ENCODE data around the gene CALY. TPM values are rescaled to one million over a fixed set of nuclear protein-coding genes. Genes with fewer than 3 reads are reported as not detected.
"Not testable (repeated sequence)": the region's sequence is repeated elsewhere in the genome, so short reads cannot be mapped to it uniquely, and the experiment has no call there.

Gene CALY
- total RNA-seq, 1 experiment from 2014 or later: not detected

DNA sequence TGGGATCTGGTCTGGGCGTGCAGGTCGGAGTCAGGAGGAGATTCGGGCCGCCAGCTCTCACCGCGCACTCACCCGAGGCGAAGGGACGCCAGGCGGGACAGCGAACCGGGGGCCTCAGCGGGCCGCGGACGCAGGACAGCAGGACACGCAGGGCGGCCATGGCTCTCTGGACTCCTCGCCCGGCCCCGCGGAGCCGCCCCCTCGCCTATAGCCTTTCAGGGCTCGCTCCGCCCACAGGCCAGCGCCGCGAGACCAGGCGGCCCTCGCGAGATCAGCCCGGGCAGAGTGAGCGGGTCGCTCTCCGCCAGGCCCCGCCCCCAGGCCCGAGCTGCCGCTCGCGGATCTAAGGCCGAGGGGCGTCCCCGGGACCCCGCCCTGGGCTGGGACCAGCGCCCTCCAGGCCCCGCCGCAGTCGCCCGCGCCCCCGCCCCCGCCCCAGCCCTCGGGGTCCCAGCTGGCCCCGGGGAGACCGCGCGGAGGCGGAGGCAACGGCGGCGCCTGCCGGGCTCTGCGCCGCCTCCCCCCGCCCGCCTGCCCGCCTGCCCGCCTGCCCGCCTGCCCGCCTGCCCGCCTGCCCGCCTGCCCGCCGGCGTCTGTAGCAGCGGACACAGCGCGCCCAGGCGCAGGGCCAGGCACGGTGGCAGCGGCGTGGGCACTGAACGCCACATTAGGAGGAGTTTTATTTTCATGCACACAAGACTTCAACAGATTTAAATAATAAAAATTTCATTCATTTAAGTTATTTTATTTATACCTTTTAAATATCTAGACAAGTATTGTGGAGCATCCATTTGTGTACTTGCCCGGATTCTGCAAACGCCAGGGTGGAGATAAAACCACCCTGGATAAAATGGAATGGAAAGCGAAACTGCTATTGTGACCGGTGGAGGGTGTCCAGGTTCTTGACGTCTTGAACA lies 36.7 kb upstream of the CALY start, which contains the start of gene ECHS1:
Gene ECHS1 (minus strand): TSS at position 181 of the 917 bp plus-strand sequence. CDS start 21 bp downstream, at position 160.
- Histone ChIP-seq H3K27me3 (no peaks in the 10 kb centered on the region), H3K9me3 (replicated peaks) (no peaks in the 10 kb centered on the region), H3K4me1 (no peaks in the 10 kb centered on the region), H3K27ac (peak within 1 kb of the TSS; percentile 28; the same call in 1 of the 2 replicates), H3K4me3 (peak within 1 kb of the TSS; percentile 69), H3K36me3 (peaks cover 3% of the 10 kb centered on the region; the same call in 1 of the 2 replicates)
- DNase-seq: peak; percentile 90

DNA sequence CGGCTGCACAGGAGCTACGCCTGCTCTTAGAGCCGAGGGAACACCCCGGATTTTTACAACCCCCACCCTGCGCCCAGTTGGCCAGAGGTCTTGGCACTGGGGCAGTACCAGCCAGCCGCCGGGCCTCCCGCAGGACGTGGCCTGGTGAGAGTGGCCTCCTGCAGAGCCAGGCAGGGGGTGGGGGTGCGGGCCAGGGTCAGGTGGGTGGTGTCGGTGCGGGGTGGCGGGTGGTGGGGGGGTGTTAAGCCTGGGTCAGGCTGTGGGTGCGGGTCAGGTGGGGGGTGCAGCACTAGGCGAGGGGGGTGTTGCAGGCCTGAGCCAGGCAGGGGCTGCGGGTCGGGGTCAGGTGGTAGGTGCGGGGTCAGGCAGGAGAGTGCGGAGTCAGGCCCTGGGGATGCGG lies 35.8 kb upstream of the CALY start:
- no peaks in the 10 kb centered on the region for H3K4me1 ChIP-seq
- no peaks in the 10 kb centered on the region for H3K27me3 ChIP-seq
- no peak overlapping the region for H3K4me3 ChIP-seq
- H3K9me3 ChIP-seq (replicated peaks): no peaks in the 10 kb centered on the region
- H3K27ac ChIP-seq: no peak overlapping the region
- DNase-seq: no peak
- peaks cover 3% of the 10 kb centered on the region; the same call in 1 of the 2 replicates for H3K36me3 ChIP-seq

DNA sequence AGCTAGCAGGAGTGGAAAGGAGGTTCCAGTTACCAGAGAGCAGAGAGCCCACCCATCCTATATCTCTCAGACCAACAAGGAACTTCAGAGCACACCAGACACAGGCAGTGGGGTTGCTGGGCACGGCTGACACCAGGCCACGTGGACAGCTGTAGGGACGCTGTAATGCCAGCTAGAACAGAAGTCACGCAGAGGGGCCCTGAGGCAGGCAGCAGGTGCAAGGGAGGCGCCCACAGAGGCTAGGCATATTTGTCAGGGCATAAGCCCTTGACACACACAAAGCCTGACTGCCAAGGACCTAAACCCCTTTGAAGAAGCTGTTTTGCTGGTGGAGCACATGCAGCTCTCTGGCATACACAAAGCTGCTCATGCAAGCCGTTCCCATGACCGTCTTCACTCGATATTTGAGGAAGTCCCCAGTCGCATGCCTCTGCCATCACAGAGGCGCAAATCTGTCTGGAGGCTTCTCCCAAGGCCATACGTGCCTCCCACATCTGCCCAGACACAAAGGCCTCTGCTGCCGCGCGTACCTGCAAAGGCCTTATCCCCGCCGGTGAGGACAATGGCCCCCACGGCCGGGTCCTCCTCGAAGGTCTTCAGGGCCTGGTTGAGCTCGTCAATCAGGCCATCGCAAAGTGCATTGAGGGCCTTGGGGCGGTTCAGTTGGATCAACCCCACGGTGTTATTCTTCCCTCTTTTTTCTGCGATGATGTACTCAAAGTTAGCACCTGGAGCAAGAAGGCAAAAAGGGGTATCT lies 33.5 kb upstream of the CALY start:
- H3K27me3 ChIP-seq: no peaks in the 10 kb centered on the region
- H3K9me3 ChIP-seq (replicated peaks): no peaks in the 10 kb centered on the region
- peaks cover 3% of the 10 kb centered on the region; the same call in 1 of the 2 replicates for H3K36me3 ChIP-seq
- H3K27ac ChIP-seq: no peak overlapping the region
- H3K4me3 ChIP-seq: no peak overlapping the region
- no peaks in the 10 kb centered on the region for H3K4me1 ChIP-seq
- no peak for DNase-seq

DNA sequence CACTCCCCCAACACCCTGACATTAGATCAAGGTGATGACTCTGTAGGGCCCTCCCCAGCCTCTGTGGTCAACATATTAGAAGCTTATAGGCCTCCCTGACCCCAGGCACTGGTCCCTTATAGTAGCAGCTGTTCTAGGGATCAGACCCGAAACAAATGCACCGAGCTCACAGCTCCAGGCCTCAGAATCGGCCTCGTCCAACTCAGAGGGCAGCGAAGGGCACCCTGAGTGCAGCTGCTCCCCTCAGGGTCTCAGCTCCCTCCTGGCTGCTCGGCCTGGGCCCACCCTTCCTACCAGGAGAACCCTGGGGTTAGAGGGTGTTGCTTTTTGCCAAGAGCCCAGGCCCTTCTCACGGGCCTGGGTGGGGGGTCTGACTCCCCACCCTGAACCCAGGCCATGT lies 31.5 kb upstream of the CALY start:
- peak in 1 of 2 experiments; percentile 29 for DNase-seq
- H3K4me1 ChIP-seq: no peaks in the 10 kb centered on the region
- H3K27ac ChIP-seq: no peak overlapping the region
- H3K27me3 ChIP-seq: no peaks in the 10 kb centered on the region
- H3K36me3 ChIP-seq: peaks cover 3% of the 10 kb centered on the region; the same call in 1 of the 2 replicates
- H3K9me3 ChIP-seq (replicated peaks): no peaks in the 10 kb centered on the region
- H3K4me3 ChIP-seq: no peak overlapping the region

DNA sequence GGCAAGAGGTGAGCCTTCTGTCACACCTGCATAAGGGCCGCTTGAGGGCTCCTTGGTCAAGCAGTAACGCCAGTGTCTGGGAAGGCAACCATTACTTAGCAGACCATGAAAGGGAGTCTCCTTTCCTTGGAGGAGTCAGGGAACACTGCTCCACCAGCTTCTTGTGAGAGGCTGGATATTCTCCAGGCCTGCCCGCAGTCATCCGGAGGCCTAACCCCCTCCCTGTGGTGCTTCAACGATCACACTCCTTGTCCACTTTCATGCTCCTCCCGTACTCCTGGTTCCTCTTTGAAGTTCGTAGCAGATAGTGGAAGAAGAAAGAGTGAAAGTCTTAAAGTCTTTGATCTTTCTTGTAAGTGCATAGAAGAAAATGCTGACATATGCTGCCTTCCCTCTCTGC lies 30.8 kb upstream of the CALY start:
- not testable (repeated sequence) for DNase-seq; H3K27me3 ChIP-seq; H3K27ac ChIP-seq; H3K4me3 ChIP-seq; H3K9me3 ChIP-seq (replicated peaks); H3K36me3 ChIP-seq; H3K4me1 ChIP-seq

DNA sequence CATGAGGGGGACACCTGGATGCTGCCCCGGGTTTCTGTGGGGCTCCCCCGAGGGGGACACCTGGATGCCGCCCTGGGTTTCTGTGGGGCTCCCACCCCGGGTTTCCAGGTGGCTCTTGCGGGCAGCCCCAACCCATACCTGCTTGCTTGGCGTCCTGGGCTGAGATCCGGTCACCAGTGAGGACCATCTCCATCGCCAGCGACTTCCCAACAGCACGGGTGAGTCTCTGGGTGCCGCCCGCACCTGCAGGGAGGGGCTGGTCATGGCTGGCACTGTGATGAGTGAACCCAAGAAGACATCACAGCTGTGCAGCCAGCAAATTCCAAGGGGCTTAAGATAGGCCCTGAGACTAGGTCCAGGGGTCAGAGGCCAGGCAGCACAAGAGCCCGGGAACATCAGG lies 30.1 kb upstream of the CALY start:
- no peak for DNase-seq
- no peak overlapping the region for H3K4me3 ChIP-seq
- no peaks in the 10 kb centered on the region for H3K27me3 ChIP-seq
- peaks cover 3% of the 10 kb centered on the region; the same call in 1 of the 2 replicates for H3K36me3 ChIP-seq
- no peak overlapping the region for H3K27ac ChIP-seq
- H3K4me1 ChIP-seq: no peaks in the 10 kb centered on the region
- H3K9me3 ChIP-seq (replicated peaks): no peaks in the 10 kb centered on the region

DNA sequence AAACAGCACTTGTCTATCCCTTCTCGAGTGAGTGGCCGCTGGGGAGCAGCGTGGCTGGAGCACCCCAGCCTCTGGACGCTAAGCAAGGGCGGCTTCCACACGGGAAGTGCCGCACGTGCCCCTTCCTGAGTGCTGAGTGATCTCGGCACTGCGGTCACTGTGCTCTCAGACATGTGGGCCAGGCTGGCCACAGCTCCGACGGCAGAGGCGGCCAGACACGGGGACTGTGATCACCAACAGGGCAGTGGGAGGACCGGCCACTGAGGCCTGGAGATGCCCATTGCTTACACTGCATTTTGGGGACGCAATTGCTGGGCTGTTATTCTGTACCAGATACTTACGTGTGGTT lies 29.4 kb upstream of the CALY start:
- Histone ChIP-seq H3K27me3 (no peaks in the 10 kb centered on the region), H3K9me3 (replicated peaks) (no peaks in the 10 kb centered on the region), H3K36me3 (peaks cover 3% of the 10 kb centered on the region; the same call in 1 of the 2 replicates), H3K27ac (no peak overlapping the region), H3K4me1 (no peaks in the 10 kb centered on the region), H3K4me3 (no peak overlapping the region)
- no peak for DNase-seq

DNA sequence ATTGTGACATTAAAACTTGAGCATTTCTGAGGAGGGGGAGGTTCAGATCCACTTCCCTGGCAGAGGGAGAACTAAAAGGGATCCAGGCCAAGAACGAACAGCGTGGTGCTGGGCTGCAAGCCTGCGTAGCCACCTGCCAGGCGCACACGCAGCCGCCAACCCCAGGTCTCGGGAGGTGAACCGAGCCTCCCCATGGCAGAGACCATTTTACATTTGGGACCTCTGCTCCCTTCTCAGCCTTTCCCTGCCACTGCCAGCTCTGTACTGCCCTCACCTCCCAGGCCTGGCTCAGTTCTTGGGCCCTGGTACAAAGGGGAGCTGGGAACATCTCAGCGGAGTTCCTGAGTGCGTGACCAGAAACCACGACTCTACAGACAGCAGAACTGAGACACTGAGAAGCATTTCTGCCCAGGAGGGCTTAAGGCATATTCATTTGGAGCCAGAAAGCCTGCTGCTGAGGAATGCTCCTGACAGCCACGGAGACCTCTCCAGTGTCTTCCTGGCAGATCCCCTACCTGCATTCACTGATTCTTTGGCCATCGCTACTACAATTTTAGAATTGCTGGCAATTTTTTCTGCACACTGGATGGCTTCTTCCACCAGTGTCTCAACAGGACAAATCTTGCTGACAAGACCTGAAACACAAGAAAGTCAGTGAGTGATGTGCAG lies 28.9 kb upstream of the CALY start:
- Histone ChIP-seq H3K4me1 (no peaks in the 10 kb centered on the region), H3K4me3 (no peak overlapping the region), H3K9me3 (replicated peaks) (no peaks in the 10 kb centered on the region), H3K36me3 (peaks cover 3% of the 10 kb centered on the region; the same call in 1 of the 2 replicates), H3K27me3 (no peaks in the 10 kb centered on the region), H3K27ac (no peak overlapping the region)
- no peak for DNase-seq

DNA sequence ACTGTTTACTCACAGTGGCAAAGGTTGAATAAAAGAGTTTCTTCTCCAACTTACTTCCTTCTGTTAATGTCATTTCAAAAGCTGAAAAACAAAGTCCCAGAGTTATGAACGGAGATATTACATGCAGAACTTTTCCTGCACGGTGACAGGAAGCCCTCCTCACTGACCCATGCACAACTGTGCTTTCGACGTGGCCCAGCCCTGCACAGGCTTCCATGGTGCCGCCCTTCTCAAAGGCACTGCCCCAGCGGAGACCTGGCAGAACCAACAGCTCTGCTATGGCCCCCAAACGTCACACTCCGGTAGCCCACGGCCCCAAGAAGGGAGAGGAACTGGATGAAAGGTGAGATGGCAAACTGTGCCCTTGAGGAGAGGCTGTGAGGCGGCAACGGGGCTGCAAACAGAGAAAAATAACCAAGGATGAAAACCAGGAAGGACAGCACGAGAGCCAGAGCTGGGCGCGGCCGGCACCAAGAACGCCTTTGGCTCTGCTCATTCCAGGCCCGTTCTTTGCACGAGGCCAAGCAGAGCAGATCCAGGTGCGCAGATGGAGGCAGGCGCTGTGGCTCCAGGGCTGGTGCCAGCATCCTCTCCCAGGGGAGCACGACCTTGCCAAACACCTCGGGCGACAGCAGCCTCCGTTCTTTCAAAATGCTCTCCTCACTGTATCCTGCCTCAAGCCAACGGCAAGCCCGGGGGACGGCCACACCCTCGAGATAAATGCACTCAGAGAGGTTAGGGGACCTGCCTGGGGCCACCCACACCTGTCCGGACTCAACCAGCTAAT lies 28.1 kb upstream of the CALY start:
- no peaks in the 10 kb centered on the region for H3K4me1 ChIP-seq
- no peaks in the 10 kb centered on the region for H3K27me3 ChIP-seq
- no peak overlapping the region for H3K27ac ChIP-seq
- DNase-seq: no peak
- H3K4me3 ChIP-seq: no peak overlapping the region
- H3K9me3 ChIP-seq (replicated peaks): no peaks in the 10 kb centered on the region
- peaks cover 3% of the 10 kb centered on the region; the same call in 1 of the 2 replicates for H3K36me3 ChIP-seq

DNA sequence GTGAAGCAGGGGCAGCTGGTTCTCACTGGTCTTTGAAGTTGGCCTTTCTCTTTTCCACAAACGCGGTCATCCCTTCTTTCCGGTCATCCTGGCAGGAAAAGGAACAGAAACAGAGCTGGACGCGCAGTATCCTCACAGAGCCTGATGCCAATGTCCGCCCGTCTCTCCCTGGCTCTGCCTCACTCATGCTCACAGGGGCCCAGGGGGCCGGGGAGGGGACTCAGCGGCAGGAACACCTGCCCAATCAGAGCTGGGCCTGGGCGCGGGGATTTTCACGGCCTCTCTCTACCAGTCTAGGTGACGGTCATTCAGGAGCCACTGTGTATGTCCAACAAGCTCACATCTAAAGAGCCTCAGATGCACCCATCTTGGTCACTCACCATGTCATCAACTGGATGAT lies 26.1 kb upstream of the CALY start:
- DNase-seq: no peak
- no peaks in the 10 kb centered on the region for H3K36me3 ChIP-seq
- H3K27me3 ChIP-seq: no peaks in the 10 kb centered on the region
- H3K4me1 ChIP-seq: no peaks in the 10 kb centered on the region
- H3K4me3 ChIP-seq: no peak overlapping the region
- no peak overlapping the region for H3K27ac ChIP-seq
- H3K9me3 ChIP-seq (replicated peaks): no peaks in the 10 kb centered on the region

DNA sequence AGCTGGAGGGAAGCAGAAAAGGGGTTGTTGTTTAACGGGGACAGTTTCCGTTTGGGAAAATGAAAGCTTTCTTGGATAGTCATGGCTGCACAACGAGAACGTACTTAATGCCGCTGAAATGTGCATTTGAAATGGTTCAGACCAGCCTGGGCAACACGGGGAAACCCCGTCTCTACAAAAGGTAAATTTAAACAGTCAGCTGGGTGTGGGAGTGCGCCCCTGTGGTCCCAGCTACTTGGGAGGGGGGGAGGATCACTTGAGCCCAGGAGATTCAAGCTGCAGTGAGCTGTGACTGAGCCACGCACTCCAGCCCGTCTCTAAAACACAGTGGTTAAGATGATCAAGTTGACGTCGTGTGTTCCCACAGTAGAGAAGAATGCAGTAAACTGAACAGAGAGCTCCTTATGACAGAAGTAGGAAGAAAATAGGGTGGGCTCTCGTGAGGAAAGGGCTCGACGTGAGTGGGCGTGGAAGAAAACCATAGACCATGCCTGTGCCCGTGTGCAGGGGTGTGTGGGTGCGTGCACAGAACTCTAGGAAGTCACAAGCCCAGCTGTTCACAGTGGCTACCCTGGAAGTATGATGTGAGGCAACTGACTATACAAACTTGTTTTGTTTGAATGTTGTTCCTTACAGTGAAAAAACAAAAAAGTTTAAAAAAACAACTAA lies 25.2 kb upstream of the CALY start:
- H3K27ac ChIP-seq: no peak overlapping the region
- H3K27me3 ChIP-seq: no peaks in the 10 kb centered on the region
- no peaks in the 10 kb centered on the region for H3K36me3 ChIP-seq
- H3K4me1 ChIP-seq: no peaks in the 10 kb centered on the region
- no peak overlapping the region for H3K4me3 ChIP-seq
- DNase-seq: no peak
- H3K9me3 ChIP-seq (replicated peaks): no peaks in the 10 kb centered on the region

DNA sequence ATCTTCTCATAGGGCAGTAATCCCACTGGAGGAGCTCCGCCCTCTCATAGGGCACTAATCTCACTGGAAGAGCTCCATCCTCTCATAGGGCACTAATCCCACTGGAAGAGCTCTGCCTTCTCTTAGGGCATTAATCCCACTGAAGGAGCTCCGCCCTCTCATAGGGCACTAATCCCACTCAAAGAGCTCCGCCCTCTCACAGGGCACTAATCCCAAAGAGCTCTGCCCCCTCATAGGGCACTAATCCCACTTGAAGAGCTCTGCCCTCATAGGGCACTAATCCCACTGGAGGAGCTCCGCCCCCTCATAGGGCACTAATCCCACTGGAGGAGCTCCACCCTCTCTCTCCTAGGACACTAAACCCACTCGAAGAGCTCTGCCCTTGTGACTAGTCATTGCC lies 24.5 kb upstream of the CALY start:
- H3K36me3 ChIP-seq: no peaks in the 10 kb centered on the region
- no peak overlapping the region for H3K4me3 ChIP-seq
- H3K9me3 ChIP-seq (replicated peaks): no peaks in the 10 kb centered on the region
- DNase-seq: no peak
- no peak overlapping the region for H3K27ac ChIP-seq
- no peaks in the 10 kb centered on the region for H3K4me1 ChIP-seq
- H3K27me3 ChIP-seq: no peaks in the 10 kb centered on the region

DNA sequence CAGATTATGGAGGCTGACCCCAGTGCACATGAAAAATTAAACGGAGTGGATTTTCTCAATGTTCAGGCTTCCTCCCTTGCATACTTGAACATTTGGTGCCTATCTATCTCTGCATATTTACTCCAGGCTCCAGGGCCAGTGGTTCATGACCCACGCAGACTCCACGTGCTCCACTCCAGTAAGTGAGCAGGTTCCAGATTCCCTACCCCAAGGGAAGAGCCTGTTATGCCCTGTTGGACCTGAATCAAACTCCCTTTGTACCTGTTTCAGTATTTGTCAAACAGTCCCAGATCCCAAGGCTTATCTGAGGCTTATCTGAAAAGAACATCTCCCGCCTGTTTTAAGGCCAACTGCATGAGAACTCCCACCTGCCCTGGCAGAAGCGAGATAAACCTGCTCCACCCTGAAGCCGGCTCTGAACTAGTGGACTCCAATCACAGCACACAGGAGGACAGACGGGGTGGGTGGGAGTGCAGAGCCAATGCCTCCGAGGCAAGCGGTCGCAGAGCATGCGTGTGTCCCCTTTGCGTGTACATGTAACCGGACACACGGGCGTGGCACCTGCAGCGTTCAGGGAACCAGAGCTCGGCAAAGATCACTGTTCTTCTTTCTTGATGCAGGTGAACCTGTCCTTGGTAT lies 23.4 kb upstream of the CALY start:
- Histone ChIP-seq H3K4me3 (no peak overlapping the region), H3K4me1 (no peaks in the 10 kb centered on the region), H3K9me3 (replicated peaks) (no peaks in the 10 kb centered on the region), H3K36me3 (no peaks in the 10 kb centered on the region), H3K27me3 (no peaks in the 10 kb centered on the region), H3K27ac (no peak overlapping the region)
- DNase-seq: no peak
